Measurements from ENCODE around the gene CSKMT.

The CSKMT gene

DNA sequence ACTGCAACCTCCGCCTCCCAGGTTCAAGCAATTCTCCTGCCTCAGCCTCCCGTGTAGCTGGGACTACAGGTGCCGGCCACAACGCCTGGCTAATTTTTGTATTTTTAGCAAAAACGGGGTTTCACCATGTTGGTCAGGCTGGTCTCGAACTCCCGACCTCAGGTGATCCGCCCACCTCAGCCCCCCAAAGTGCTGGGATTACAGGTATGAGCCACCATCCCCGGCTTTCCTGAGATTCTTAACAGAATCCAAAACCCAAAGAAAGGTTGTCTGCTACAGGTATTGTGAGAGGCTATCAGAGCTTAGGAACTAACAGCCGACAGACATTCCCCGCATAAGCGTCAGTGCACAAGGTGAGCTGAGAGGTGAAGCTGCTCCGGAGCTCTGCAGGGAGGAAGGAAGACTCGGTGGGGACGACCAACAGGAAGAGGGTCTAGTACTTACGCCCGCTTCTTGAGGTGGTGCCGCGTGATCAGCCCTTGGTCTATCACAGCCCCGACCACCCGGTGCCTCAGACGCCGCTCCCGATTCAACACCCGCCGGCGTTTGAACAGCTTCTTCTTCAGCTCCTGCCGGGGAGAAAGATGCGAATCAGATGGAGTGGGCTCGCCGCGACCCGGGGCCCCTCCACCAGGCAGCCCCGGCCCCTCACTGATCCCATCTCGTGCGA lies 572 bp upstream of the CSKMT start:
- no peak for DNase-seq (ENCODE audit: extremely low read depth, low read depth)
- TF ChIP-seq CTCF (IDR thresholded peaks at IDR 0.05; ENCODE audit: low read depth, low read length), result no peak

- no peak for TF ChIP-seq CTCF (IDR thresholded peaks at IDR 0.05; ENCODE audit: low read depth, low read length)
- no peak for DNase-seq (ENCODE audit: extremely low read depth, low read depth)
These were observed 617 bp downstream of the CSKMT start for GRCh38 chr11:62665599-62666258.

DNA sequence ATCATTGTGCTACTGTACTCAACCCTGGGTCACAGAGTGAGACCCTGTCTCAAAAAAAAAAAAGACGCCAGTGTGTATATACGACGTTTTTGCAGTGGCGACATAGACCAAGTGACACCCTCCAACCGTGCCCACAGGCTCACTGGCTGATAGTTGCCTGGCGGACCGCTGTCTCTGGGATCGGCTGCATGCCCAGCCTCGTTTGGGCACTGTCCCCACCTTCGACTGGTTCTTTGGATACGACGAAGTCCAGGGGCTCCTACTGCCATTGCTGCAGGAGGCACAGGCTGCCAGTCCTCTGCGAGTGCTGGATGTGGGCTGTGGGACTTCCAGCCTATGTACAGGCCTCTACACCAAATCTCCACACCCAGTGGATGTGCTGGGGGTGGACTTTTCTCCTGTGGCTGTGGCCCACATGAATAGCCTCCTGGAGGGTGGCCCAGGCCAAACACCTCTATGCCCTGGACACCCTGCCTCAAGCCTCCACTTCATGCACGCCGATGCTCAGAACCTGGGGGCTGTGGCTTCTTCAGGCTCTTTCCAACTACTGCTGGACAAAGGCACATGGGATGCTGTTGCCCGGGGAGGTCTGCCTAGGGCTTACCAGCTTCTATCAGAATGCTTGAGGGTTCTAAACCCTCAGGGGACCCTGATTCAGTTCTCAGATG lies 1.3 kb downstream of the CSKMT start:
- no peak for TF ChIP-seq CTCF (IDR thresholded peaks at IDR 0.05; ENCODE audit: low read depth, low read length)
- no peak for DNase-seq (ENCODE audit: extremely low read depth, low read depth)

DNA sequence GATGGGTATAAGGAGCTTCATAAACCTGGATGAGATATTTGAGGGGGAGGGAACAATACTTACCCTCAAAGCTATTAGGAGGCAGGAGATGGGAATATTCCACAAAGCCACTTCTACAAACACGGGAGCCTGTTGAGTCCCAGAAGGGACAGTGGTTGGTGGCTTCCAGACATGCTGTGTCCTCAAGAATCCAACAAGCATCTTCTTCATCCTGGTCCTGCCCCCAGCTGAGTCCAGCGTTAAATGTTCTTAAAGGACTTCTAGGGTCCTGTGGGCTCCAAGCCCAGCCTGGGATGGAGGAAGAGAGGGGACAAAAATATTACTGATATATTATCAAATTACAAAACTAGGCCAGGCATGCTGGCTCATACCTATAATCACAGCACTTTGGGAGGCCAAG lies 2.3 kb downstream of the CSKMT start:
- no peak for TF ChIP-seq CTCF (IDR thresholded peaks at IDR 0.05; ENCODE audit: low read depth, low read length)

GRCh38 chr11:62669420-62670161 lies 4.5 kb downstream of the CSKMT start:
- DNase-seq (ENCODE audit: extremely low read depth, low read depth), result no peak
- no peak for TF ChIP-seq CTCF (IDR thresholded peaks at IDR 0.05; ENCODE audit: low read depth, low read length)

More for the DNA sequence above, 2.3 kb downstream of the CSKMT start:
- no peak for DNase-seq (ENCODE audit: extremely low read depth, low read depth)

- DNase-seq (ENCODE audit: extremely low read depth, low read depth), result no peak
These were observed 6.1 kb downstream of the CSKMT start for GRCh38 chr11:62671236-62671607.

More at GRCh38 chr11:62671236-62671607, 6.1 kb downstream of the CSKMT start:
- TF ChIP-seq CTCF (IDR thresholded peaks at IDR 0.05; ENCODE audit: low read depth, low read length), result no peak
